ENCODE results near the gene OGA.

- TF ChIP-seq EZH2 (IDR thresholded peaks at IDR 0.05; ENCODE audit: borderline replicate concordance, low read depth, low read length, severe bottlenecking) (no peak), POLR2A (IDR thresholded peaks at IDR 0.05; ENCODE audit: low read depth, low read length) (no peak), CTCF (IDR thresholded peaks at IDR 0.05; ENCODE audit: extremely low read depth in 1 of 2, insufficient read depth in 1 of 2, low read depth in 1 of 2, low read length in 2 of 2) (no peak)
Observed at GRCh38 chr10:101814466-101815071, 3.7 kb downstream of the OGA start.
